A673 (cell line): ENCODE results near the gene MKRN1.

Experiments used
- EZH2 ChIP-seq: fragments of 200-600 bp; sonication (generic); IDR thresholded peaks from 2 replicates; pipeline ENCODE4 v1.6.1; 2017; ENCODE audit warnings: borderline replicate concordance, low read depth, mild to moderate bottlenecking, mixed read lengths, antibody characterized with exemption, low read length; ENCODE audit not compliant: poor library complexity, severe bottlenecking
- TF ChIP-seq, protein P1 (sequence below): fragments of 300-800, 200-600 bp; sonication (generic); conservative IDR thresholded peaks from 2 replicates; pipeline ENCODE4 v1.5.1; 2017; ENCODE audit warnings: low read depth, mild to moderate bottlenecking, antibody characterized with exemption, low read length, moderate library complexity, mixed read lengths

DNA sequence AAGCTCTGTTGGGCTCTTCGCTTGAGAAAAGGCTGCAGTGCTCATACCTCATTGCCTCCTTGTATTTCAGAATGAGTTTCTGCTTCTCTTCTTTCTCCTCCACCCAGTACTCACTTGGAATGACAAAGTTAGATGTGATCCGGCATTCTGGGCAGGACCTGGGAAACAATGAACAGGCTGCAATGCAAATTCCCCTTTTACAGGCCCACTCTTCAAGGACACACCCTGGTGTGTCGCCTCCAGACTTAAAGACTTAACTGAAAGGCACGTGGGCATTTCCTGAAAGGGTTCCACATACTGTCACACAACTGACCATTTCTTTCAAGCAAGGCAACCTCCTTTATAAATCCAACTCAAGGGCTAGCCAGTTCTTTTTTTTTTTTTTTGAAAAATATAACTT lies 23.6 kb downstream of the MKRN1 start:
- TF ChIP-seq, protein P1, sequence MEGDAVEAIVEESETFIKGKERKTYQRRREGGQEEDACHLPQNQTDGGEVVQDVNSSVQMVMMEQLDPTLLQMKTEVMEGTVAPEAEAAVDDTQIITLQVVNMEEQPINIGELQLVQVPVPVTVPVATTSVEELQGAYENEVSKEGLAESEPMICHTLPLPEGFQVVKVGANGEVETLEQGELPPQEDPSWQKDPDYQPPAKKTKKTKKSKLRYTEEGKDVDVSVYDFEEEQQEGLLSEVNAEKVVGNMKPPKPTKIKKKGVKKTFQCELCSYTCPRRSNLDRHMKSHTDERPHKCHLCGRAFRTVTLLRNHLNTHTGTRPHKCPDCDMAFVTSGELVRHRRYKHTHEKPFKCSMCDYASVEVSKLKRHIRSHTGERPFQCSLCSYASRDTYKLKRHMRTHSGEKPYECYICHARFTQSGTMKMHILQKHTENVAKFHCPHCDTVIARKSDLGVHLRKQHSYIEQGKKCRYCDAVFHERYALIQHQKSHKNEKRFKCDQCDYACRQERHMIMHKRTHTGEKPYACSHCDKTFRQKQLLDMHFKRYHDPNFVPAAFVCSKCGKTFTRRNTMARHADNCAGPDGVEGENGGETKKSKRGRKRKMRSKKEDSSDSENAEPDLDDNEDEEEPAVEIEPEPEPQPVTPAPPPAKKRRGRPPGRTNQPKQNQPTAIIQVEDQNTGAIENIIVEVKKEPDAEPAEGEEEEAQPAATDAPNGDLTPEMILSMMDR = no peak
- TF ChIP-seq EZH2 = no peak
